Gastroesophageal sphincter (tissue), 3 donors: ENCODE data around the gene FNDC10.

Experiments
- CTCF ChIP-seq, 4 experiments: fragments of 200-600 bp in 2 of 4; fragments of 450-650 bp in 2 of 4; sonication (generic) in 1 of 4; IDR thresholded peaks; one replicate each; pipeline ENCODE4 v1.5.1; 2017 to 2019; ENCODE audit warnings: antibody characterized with exemption in 4 of 4, mild to moderate bottlenecking in 2 of 4, moderate library complexity in 2 of 4
- EP300 ChIP-seq: sonication (generic); formaldehyde crosslinking; IDR thresholded peaks from one replicate; pipeline ENCODE4 v1.6.1; 2017; ENCODE audit warnings: antibody characterized with exemption, mild to moderate bottlenecking
- POLR2A ChIP-seq, 2 donors: fragments of 450-650 bp; IDR thresholded peaks; one replicate each; pipeline ENCODE4 v1.6.1; 2017; ENCODE audit warnings: antibody characterized with exemption in 2 of 2, mild to moderate bottlenecking in 2 of 2, moderate library complexity in 1 of 2

- TF ChIP-seq CTCF (IDR thresholded peaks at IDR 0.05) (no peak), EP300 (no peak), POLR2A (IDR thresholded peaks at IDR 0.05) (no peak)
Measured at GRCh38 chr1:1623181-1623630, 23.3 kb upstream of the FNDC10 start.
